ENCODE measurements around the gene CYP27C1. TPM values are rescaled to one million over a fixed set of nuclear protein-coding genes. Genes with fewer than 3 reads are reported as not detected.

The CYP27C1 gene
- total RNA-seq, 2 donors from 2014 or later = 0.52 TPM; not detected in 1

DNA sequence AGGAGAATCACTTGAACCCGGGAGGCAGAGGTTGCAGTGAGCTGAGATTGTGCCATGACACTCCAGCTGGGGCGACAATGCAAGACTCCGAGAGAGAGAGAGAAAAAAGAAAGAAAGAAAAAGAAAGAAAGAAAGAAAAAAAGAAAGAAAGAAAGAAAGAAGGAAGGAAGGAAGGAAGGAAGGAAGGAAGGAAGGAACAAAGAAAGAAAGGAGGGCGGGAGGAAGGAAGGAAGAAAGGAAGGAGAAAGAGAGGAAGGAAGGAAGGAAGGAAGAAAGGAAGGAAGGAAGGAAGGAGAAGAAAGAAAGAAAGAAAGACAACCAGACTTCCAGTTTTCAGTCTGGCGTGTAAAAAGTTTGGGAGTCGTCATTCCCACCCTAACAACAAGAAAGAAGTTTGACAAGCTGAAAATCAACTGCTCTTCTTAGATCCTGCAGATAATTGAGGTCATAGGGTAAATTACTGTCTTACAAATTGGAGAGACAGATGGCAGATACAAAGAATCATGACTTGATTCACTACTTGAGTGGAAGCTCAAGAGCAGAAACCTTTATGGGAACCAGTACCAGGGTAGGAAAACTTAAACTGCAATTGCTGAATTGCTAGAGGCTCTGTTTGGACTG, 15.1 kb upstream of the CYP27C1 start:
- intact Hi-C loops (cut with DNase I) = no loop called here
- WGBS, 2 donors = 74 to 76% methylated on average over 6 of the region's 6 CpGs
- no peaks in the 10 kb centered on the region for H3K4me1 ChIP-seq
- H3K36me3 ChIP-seq (replicated peaks in 1 of 2; ENCODE audit: insufficient read depth in 1 of 2, low read depth in 2 of 2) = no peaks in the 10 kb centered on the region
- no peaks in the 10 kb centered on the region for H3K9me3 ChIP-seq
- ATAC-seq (no peak), DNase-seq (no peak)
- H3K27ac ChIP-seq = no peak overlapping the region
- H3K4me3 ChIP-seq = no peak overlapping the region
- TF ChIP-seq POLR2A (IDR thresholded peaks at IDR 0.05) = no peak
- TF ChIP-seq, protein P1, sequence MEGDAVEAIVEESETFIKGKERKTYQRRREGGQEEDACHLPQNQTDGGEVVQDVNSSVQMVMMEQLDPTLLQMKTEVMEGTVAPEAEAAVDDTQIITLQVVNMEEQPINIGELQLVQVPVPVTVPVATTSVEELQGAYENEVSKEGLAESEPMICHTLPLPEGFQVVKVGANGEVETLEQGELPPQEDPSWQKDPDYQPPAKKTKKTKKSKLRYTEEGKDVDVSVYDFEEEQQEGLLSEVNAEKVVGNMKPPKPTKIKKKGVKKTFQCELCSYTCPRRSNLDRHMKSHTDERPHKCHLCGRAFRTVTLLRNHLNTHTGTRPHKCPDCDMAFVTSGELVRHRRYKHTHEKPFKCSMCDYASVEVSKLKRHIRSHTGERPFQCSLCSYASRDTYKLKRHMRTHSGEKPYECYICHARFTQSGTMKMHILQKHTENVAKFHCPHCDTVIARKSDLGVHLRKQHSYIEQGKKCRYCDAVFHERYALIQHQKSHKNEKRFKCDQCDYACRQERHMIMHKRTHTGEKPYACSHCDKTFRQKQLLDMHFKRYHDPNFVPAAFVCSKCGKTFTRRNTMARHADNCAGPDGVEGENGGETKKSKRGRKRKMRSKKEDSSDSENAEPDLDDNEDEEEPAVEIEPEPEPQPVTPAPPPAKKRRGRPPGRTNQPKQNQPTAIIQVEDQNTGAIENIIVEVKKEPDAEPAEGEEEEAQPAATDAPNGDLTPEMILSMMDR (IDR thresholded peaks at IDR 0.05) = no peak
- no peaks in the 10 kb centered on the region for H3K27me3 ChIP-seq

- DNase-seq (no peak), ATAC-seq (no peak)
- WGBS, 2 donors = 93 to 99% methylated on average over 8 of the region's 8 CpGs
- intact Hi-C loops (cut with DNase I) = no loop called here
- TF ChIP-seq, protein P1 (IDR thresholded peaks at IDR 0.05) = no peak
- no peak for TF ChIP-seq POLR2A (IDR thresholded peaks at IDR 0.05)
- Histone ChIP-seq H3K36me3 (replicated peaks in 1 of 2; ENCODE audit: insufficient read depth in 1 of 2, low read depth in 2 of 2) (no peaks in the 10 kb centered on the region), H3K9me3 (no peaks in the 10 kb centered on the region), H3K4me1 (no peaks in the 10 kb centered on the region), H3K4me3 (no peak overlapping the region), H3K27ac (no peak overlapping the region), H3K27me3 (no peaks in the 10 kb centered on the region)
Measured at GRCh38 chr2:127233710-127234109, 13.6 kb upstream of the CYP27C1 start.

- TF ChIP-seq, protein P1 (IDR thresholded peaks at IDR 0.05) = no peak
- TF ChIP-seq POLR2A (IDR thresholded peaks at IDR 0.05) = no peak
- no peak overlapping the region for H3K27ac ChIP-seq
- DNase-seq (no peak), ATAC-seq (no peak)
- no peaks in the 10 kb centered on the region for H3K9me3 ChIP-seq
- no peak overlapping the region for H3K4me3 ChIP-seq
- no peaks in the 10 kb centered on the region for H3K27me3 ChIP-seq
- peaks cover 6% of the 10 kb centered on the region for H3K4me1 ChIP-seq
- intact Hi-C loops (cut with DNase I) = no loop called here
- no peaks in the 10 kb centered on the region for H3K36me3 ChIP-seq (replicated peaks in 1 of 2; ENCODE audit: insufficient read depth in 1 of 2, low read depth in 2 of 2)
- WGBS, 2 donors = 60 to 65% methylated on average over 6 of the region's 6 CpGs
Measured at GRCh38 chr2:127231130-127231865, 11.2 kb upstream of the CYP27C1 start.

DNA sequence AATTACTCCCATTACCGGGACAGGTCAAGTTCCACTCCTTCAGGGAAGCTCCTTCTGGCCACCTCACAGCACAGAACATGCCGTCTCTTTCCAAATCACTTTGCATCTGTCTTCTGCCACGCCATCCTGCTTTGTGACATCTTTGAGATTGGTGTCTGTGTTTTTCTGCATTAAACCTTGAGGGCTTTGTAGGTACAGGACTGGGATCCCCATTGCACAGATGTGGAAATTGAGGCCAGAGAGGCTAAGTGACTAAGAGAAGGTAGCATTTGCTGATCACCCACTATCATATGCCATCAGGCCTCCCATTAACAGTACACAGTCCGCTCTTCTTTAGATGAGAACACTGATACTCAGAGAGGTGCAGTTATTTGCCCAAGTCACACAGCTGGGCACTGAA, 9.5 kb upstream of the CYP27C1 start:
- intact Hi-C loops (cut with DNase I) = no loop called here
- peaks cover 9% of the 10 kb centered on the region for H3K4me1 ChIP-seq
- no peaks in the 10 kb centered on the region for H3K36me3 ChIP-seq (replicated peaks in 1 of 2; ENCODE audit: insufficient read depth in 1 of 2, low read depth in 2 of 2)
- WGBS, 2 donors = 94 to 97% methylated on average over 4 of the region's 4 CpGs
- H3K27me3 ChIP-seq = no peaks in the 10 kb centered on the region
- DNase-seq (no peak), ATAC-seq (no peak)
- no peaks in the 10 kb centered on the region for H3K9me3 ChIP-seq
- H3K27ac ChIP-seq = no peak overlapping the region
- TF ChIP-seq POLR2A (IDR thresholded peaks at IDR 0.05) = no peak
- TF ChIP-seq, protein P1 (IDR thresholded peaks at IDR 0.05) = no peak
- H3K4me3 ChIP-seq = no peak overlapping the region
